GM19351 (cell line): Measurements from ENCODE around the gene GRIFIN.

Source experiments
- ATAC-seq: cut with Tn5 transposase; IDR thresholded peaks from one replicate; pipeline ENCODE4 v1.9.1; 2021; ENCODE audit warnings: mild to moderate bottlenecking, moderate library complexity; ENCODE audit not compliant: unreplicated experiment

Gene GRIFIN

GRCh38 chr7:2499719-2500430 is 23.7 kb upstream of the GRIFIN start:
- ATAC-seq = no peak

- ATAC-seq = no peak
Observed at GRCh38 chr7:2499181-2499580, 23.0 kb upstream of the GRIFIN start.

GRCh38 chr7:2498708-2499107 is 22.5 kb upstream of the GRIFIN start:
- ATAC-seq = no peak

GRCh38 chr7:2497500-2498336 is 21.5 kb upstream of the GRIFIN start:
- no peak for ATAC-seq

- no peak for ATAC-seq
Observed at GRCh38 chr7:2497065-2497464, 20.9 kb upstream of the GRIFIN start.

- ATAC-seq = no peak
Observed at GRCh38 chr7:2496375-2496774, 20.2 kb upstream of the GRIFIN start.

- no peak for ATAC-seq
Observed at GRCh38 chr7:2495418-2496299, 19.5 kb upstream of the GRIFIN start.

- ATAC-seq = no peak
Observed at GRCh38 chr7:2494191-2495130, 18.3 kb upstream of the GRIFIN start.

GRCh38 chr7:2493205-2494164 is 17.3 kb upstream of the GRIFIN start:
- ATAC-seq = no peak

- no peak for ATAC-seq
Observed at GRCh38 chr7:2492038-2492437, 15.8 kb upstream of the GRIFIN start.

- ATAC-seq = no peak
Observed at GRCh38 chr7:2490181-2490651, 14.0 kb upstream of the GRIFIN start.

- ATAC-seq = no peak
Observed at GRCh38 chr7:2488681-2489080, 12.5 kb upstream of the GRIFIN start.

GRCh38 chr7:2488272-2488645 is 12.1 kb upstream of the GRIFIN start:
- no peak for ATAC-seq

- ATAC-seq = no peak
Observed at GRCh38 chr7:2487586-2488271, 11.5 kb upstream of the GRIFIN start.

GRCh38 chr7:2484868-2485267 is 8.7 kb upstream of the GRIFIN start:
- no peak for ATAC-seq

- ATAC-seq = no peak
Observed at GRCh38 chr7:2483494-2483893, 7.3 kb upstream of the GRIFIN start.

GRCh38 chr7:2482725-2483451 is 6.7 kb upstream of the GRIFIN start:
- ATAC-seq = no peak

- ATAC-seq = no peak
Observed at GRCh38 chr7:2481195-2481594, 5.0 kb upstream of the GRIFIN start.
